ENCODE results near the gene OLFML2B. TPM values are rescaled to one million over a fixed set of nuclear protein-coding genes. Genes with fewer than 3 reads are reported as not detected.

The OLFML2B gene
- total RNA-seq, 1 experiment from 2014 or later, result 1.4 TPM

GRCh38 chr1:161955606-161956005 lies 68.1 kb downstream of the OLFML2B start:
- Histone ChIP-seq H3K14ac (ENCODE audit: insufficient read depth, low read length) (no peak overlapping the region), H4K20me1 (ENCODE audit: control insufficient read depth, insufficient read depth, insufficient read length) (no peaks in the 10 kb centered on the region), H2BK20ac (ENCODE audit: low read depth, low read length, poor library complexity, severe bottlenecking) (no peak overlapping the region), H2AK5ac (ENCODE audit: insufficient read length, low read length) (no peak overlapping the region), H3T11ph (ENCODE audit: low read length) (no peak overlapping the region), H4K8ac (replicated peaks; ENCODE audit: insufficient read length, low read depth, low read length) (no peak overlapping the region), H2AFZ (ENCODE audit: low read length) (no peak overlapping the region), H2BK120ac (ENCODE audit: low read depth, low read length, poor library complexity, severe bottlenecking) (no peak overlapping the region), H3K4me2 (ENCODE audit: insufficient read depth, insufficient read length, low read length) (no peak overlapping the region), H3K23me2 (ENCODE audit: insufficient read length, low read depth, low read length, poor library complexity, severe bottlenecking) (no peaks in the 10 kb centered on the region), H3K79me2 (ENCODE audit: insufficient read depth, low read length) (no peaks in the 10 kb centered on the region), H3K4ac (ENCODE audit: low read depth, low read length) (no peak overlapping the region), H3K9me3 (ENCODE audit: control insufficient read depth, low read depth, low read length) (no peaks in the 10 kb centered on the region), H4K91ac (ENCODE audit: insufficient read length, low read depth, low read length) (no peak overlapping the region), H3K18ac (ENCODE audit: insufficient read length, low read depth, low read length) (no peak overlapping the region), H3K56ac (ENCODE audit: insufficient read length, low read depth, low read length) (no peak overlapping the region), H3K27ac (ENCODE audit: insufficient read length, low read depth, low read length) (no peak overlapping the region), H2BK12ac (ENCODE audit: insufficient read length, low read depth, low read length) (no peak overlapping the region), H3K4me1 (ENCODE audit: insufficient read depth, low read length) (no peaks in the 10 kb centered on the region), H3K9ac (ENCODE audit: extremely low read depth, insufficient read length, low read length) (no peak overlapping the region), H2BK5ac (ENCODE audit: insufficient read length, low read length) (no peak overlapping the region), H2BK15ac (ENCODE audit: low read depth, low read length) (no peak overlapping the region), H3K79me1 (ENCODE audit: insufficient read depth, low read depth, low read length, poor library complexity, severe bottlenecking) (no peaks in the 10 kb centered on the region), H3K23ac (ENCODE audit: insufficient read length, low read depth, low read length) (no peak overlapping the region), H3K27me3 (ENCODE audit: insufficient read depth, low read length) (no peaks in the 10 kb centered on the region), H4K5ac (ENCODE audit: insufficient read length, low read depth, low read length) (no peak overlapping the region)
- H3K9me3 Mint-ChIP-seq, result no peaks in the 10 kb centered on the region
- no CpG with 5 or more reads among the region's 2 CpGs for WGBS (ENCODE audit: extremely low coverage, insufficient read length, low lambda C conversion rate)
- peaks cover 0 to 9% (median 0%) of the 10 kb centered on the region in 3 experiments; a peak in 1 of 7 replicates for H3K36me3 Mint-ChIP-seq (ENCODE audit: insufficient read depth in 1 of 3, low read depth in 3 of 3)
- no peak for DNase-seq
- H3K4me3 Mint-ChIP-seq, result no peak overlapping the region
- no peak for TF ChIP-seq CTCF (conservative IDR thresholded peaks at IDR 0.05)
- no peak overlapping the region for H3K27ac Mint-ChIP-seq
- H3K27me3 Mint-ChIP-seq (ENCODE audit: low read depth), result no peaks in the 10 kb centered on the region
- peaks cover 10 to 16% of the 10 kb centered on the region in 2 experiments for H3K4me1 Mint-ChIP-seq

All from H9 (cell line).